ENCODE results near the gene VAMP8. TPM values are rescaled to one million over a fixed set of nuclear protein-coding genes. Genes with fewer than 3 reads are reported as not detected.

Gene VAMP8
- total RNA-seq, 4 donors from 2014 or later, result 78.8 to 144 (median 93.8) TPM

DNA sequence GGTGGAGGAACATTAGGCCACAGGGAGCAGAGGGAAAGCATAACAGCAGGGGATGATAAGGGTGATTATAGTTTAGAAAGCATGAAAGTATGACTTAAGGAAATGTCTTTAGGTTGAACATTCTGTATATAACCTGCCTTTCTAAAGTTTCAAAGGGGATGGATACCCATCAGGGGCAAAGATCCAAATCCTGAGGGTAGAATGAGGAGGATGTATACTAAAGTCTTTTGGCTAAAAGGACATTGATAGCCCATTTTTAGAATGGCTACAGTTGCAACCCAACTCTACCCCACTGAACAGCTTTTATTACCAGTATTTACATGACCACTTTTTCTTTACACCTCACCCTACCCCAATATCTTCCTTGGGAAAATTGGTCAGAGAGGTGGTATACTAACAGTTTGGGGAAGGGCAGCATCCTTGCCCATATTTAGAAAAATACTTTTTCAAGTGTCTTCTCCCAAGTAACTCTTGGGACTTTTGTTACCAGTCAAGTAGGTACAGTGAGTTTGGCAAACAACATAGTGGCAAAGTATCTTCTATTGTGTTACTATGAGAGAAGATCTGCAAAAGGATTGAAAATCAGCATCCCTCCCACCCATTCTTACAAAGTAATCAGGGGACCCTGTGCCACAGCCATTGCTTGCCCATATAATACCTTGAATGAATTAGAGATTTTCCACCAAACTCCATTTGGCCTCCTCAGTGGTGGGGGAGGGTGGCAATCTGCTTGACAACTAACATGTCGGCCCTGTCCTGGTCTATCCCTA is 30.1 kb upstream of the VAMP8 start:
- no peak overlapping the region for H3K4me3 ChIP-seq
- H3K27ac ChIP-seq, result peak overlapping the region; percentile 39 to 68 (median 58)

GRCh38 chr2:85547859-85548607 is 29.4 kb upstream of the VAMP8 start:
- no peak for TF ChIP-seq POLR2A (IDR thresholded peaks at IDR 0.05)
- TF ChIP-seq, protein P1, sequence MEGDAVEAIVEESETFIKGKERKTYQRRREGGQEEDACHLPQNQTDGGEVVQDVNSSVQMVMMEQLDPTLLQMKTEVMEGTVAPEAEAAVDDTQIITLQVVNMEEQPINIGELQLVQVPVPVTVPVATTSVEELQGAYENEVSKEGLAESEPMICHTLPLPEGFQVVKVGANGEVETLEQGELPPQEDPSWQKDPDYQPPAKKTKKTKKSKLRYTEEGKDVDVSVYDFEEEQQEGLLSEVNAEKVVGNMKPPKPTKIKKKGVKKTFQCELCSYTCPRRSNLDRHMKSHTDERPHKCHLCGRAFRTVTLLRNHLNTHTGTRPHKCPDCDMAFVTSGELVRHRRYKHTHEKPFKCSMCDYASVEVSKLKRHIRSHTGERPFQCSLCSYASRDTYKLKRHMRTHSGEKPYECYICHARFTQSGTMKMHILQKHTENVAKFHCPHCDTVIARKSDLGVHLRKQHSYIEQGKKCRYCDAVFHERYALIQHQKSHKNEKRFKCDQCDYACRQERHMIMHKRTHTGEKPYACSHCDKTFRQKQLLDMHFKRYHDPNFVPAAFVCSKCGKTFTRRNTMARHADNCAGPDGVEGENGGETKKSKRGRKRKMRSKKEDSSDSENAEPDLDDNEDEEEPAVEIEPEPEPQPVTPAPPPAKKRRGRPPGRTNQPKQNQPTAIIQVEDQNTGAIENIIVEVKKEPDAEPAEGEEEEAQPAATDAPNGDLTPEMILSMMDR (IDR thresholded peaks at IDR 0.05), result no peak
- Histone ChIP-seq H3K27me3 (no peaks in the 10 kb centered on the region), H3K36me3 (peaks cover 17 to 92% (median 25%) of the 10 kb centered on the region in 3 donors), H3K27ac (peak overlapping the region in 3 of 4 donors; percentile 56 to 68 (median 61)), H3K4me1 (peaks cover 3 to 55% (median 14%) of the 10 kb centered on the region in 3 donors), H3K4me3 (no peak overlapping the region), H3K9me3 (no peaks in the 10 kb centered on the region)
- WGBS, 2 donors, result 74 to 78% methylated on average over 6 of the region's 6 CpGs
- DNase-seq, result no peak
- intact Hi-C loops (cut with DNase I), result no loop called here

More for the DNA sequence above, 30.1 kb upstream of the VAMP8 start:
- no peak for DNase-seq
- WGBS, 2 donors, result 90 to 100% methylated on average over 1 of the region's 1 CpG
- TF ChIP-seq, protein P1 (IDR thresholded peaks at IDR 0.05), result no peak
- no peak for TF ChIP-seq POLR2A (IDR thresholded peaks at IDR 0.05)
- intact Hi-C loops (cut with DNase I), result no loop called here
- Histone ChIP-seq H3K36me3 (peaks cover 17 to 92% (median 27%) of the 10 kb centered on the region in 3 donors), H3K4me1 (peaks cover 9 to 60% (median 22%) of the 10 kb centered on the region in 3 donors), H3K9me3 (no peaks in the 10 kb centered on the region), H3K27me3 (no peaks in the 10 kb centered on the region)

GRCh38 chr2:85548608-85548900 is 28.8 kb upstream of the VAMP8 start:
- intact Hi-C loops (cut with DNase I), result no loop called here

DNA sequence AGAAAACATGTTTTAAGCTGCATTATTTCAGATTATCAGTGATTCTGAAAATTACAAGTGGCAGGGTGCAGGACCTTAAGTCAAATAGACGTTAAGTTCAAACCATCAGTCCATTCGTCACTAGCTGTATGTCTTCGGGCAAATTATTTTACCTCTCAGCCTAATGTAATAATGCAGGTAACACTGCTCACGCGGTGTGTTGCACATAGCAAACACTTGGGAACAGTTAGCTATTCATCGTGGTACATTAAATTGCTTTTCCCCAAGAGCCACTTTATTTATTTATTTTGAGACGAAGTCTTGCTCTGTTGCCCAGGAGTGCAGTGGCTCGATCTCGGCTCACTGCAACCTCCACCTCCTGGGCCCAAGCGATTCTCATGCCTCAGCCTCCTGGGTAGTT is 28.3 kb upstream of the VAMP8 start:
- no peak for DNase-seq
- no peaks in the 10 kb centered on the region for H3K9me3 ChIP-seq
- H3K27me3 ChIP-seq, result no peaks in the 10 kb centered on the region
- H3K4me3 ChIP-seq, result no peak overlapping the region
- H3K4me1 ChIP-seq, result peaks cover 0 to 44% (median 7%) of the 10 kb centered on the region in 3 donors
- no peak for TF ChIP-seq POLR2A (IDR thresholded peaks at IDR 0.05)
- TF ChIP-seq, protein P1 (IDR thresholded peaks at IDR 0.05), result no peak
- intact Hi-C loops (cut with DNase I), result no loop called here
- peaks cover 14 to 92% (median 20%) of the 10 kb centered on the region in 3 donors for H3K36me3 ChIP-seq
- H3K27ac ChIP-seq, result peak overlapping the region in 1 of 4 donors; percentile 2
- 86 to 92% methylated on average over 10 of the region's 10 CpGs for WGBS, 2 donors

More at GRCh38 chr2:85548608-85548900, 28.8 kb upstream of the VAMP8 start:
- Histone ChIP-seq H3K4me1 (peaks cover 0 to 49% (median 9%) of the 10 kb centered on the region in 3 donors), H3K36me3 (peaks cover 14 to 92% (median 23%) of the 10 kb centered on the region in 3 donors), H3K27me3 (no peaks in the 10 kb centered on the region), H3K27ac (peak overlapping the region in 1 of 4 donors; percentile 2), H3K4me3 (no peak overlapping the region), H3K9me3 (no peaks in the 10 kb centered on the region)
- no peak for DNase-seq
- no peak for TF ChIP-seq POLR2A (IDR thresholded peaks at IDR 0.05)
- TF ChIP-seq, protein P1 (IDR thresholded peaks at IDR 0.05), result no peak
- 45 to 60% methylated on average over 2 of the region's 2 CpGs for WGBS, 2 donors

GRCh38 chr2:85549826-85550225 is 27.6 kb upstream of the VAMP8 start:
- H3K36me3 ChIP-seq, result peaks cover 20 to 92% (median 20%) of the 10 kb centered on the region in 3 donors
- 47 to 50% methylated on average over 4 of the region's 4 CpGs for WGBS, 2 donors

More at GRCh38 chr2:85549826-85550225, 27.6 kb upstream of the VAMP8 start:
- Histone ChIP-seq H3K27me3 (no peaks in the 10 kb centered on the region), H3K4me1 (peaks cover 0 to 37% (median 4%) of the 10 kb centered on the region in 3 donors), H3K4me3 (no peak overlapping the region), H3K9me3 (no peaks in the 10 kb centered on the region), H3K27ac (peak overlapping the region in 3 of 4 donors; percentile 12 to 26 (median 26))
- intact Hi-C loops (cut with DNase I), result loop anchor here (2.0 kb wide), 1 partner anchor 129 kb away; no protein-coding TSS in a partner anchor
- no peak for TF ChIP-seq POLR2A (IDR thresholded peaks at IDR 0.05)
- TF ChIP-seq, protein P1 (IDR thresholded peaks at IDR 0.05), result no peak
- DNase-seq, result no peak
